SK-N-SH (cell line): Measurements from ENCODE around the gene OR10A5.

Experiments
- USF2 ChIP-seq: fragments of 150-350 bp; IDR thresholded peaks from 2 replicates; pipeline ENCODE4 v1.6.1; 2017; ENCODE audit warnings: antibody characterized with exemption, low read length, low read depth, borderline replicate concordance
- YY1 ChIP-seq: IDR thresholded peaks from 2 replicates; pipeline ENCODE4 v1.4.0; 2012; ENCODE audit warnings: low read depth, mild to moderate bottlenecking

DNA sequence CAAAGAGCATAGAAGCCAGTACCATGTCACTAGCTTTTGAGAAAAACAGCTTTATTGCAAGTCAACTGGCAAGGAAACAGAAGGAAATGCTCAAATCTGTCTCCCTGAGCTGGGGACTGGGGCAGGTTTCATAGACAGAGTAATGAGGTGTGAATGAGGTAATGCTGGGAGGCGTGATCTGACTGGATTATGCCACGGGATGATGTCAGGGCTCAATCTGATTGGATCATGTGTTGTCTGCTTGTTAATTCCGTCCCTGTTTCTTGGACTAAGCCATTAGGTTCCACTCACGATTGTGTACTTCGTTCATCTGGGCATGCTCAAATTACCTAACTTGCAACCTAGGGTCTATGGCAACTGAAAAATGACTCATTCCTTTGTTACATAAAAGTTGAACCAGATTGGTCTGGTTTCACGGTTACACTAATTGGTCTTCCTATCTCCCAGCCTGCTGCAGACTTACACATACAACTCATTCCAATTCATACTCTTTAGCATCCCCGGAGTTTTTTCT is 20.2 kb upstream of the OR10A5 start:
- no peak for TF ChIP-seq USF2
- no peak for TF ChIP-seq YY1
